ENCODE results near the gene C4BPA.

- TF ChIP-seq ZBTB33 (IDR thresholded peaks at IDR 0.05) = no peak
- no peak for TF ChIP-seq NR2C2 (IDR thresholded peaks at IDR 0.05; ENCODE audit: borderline replicate concordance, control insufficient read depth, insufficient read length, low read depth)
- TF ChIP-seq, protein P1, sequence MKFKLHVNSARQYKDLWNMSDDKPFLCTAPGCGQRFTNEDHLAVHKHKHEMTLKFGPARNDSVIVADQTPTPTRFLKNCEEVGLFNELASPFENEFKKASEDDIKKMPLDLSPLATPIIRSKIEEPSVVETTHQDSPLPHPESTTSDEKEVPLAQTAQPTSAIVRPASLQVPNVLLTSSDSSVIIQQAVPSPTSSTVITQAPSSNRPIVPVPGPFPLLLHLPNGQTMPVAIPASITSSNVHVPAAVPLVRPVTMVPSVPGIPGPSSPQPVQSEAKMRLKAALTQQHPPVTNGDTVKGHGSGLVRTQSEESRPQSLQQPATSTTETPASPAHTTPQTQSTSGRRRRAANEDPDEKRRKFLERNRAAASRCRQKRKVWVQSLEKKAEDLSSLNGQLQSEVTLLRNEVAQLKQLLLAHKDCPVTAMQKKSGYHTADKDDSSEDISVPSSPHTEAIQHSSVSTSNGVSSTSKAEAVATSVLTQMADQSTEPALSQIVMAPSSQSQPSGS (IDR thresholded peaks at IDR 0.05; ENCODE audit: low read length) = no peak
- no peak for TF ChIP-seq SMC3 (IDR thresholded peaks at IDR 0.05; ENCODE audit: borderline replicate concordance, low read length)
- TF ChIP-seq EP300 (IDR thresholded peaks at IDR 0.05; ENCODE audit: borderline replicate concordance in 1 of 2, control insufficient read depth in 1 of 2, low read depth in 2 of 2, low read length in 2 of 2) = no peak
- no peak for TF ChIP-seq CTCF (IDR thresholded peaks at IDR 0.05 in 2 of 3, conservative IDR thresholded peaks at IDR 0.05 in 1 of 3; ENCODE audit: control insufficient read depth in 2 of 3, extremely low read depth in 1 of 3, insufficient read depth in 1 of 3, low read depth in 3 of 3, low read length in 3 of 3)
- TF ChIP-seq FOXM1 (IDR thresholded peaks at IDR 0.05; ENCODE audit: low read depth, low read length) = no peak
Observed at GRCh38 chr1:207174913-207175312, 70.9 kb downstream of the C4BPA start.
